OCI-LY3 (cell line): ENCODE measurements around the gene P2RX7.
A peak's percentile ranks its signal among the peaks of the same experiment; 100 is the strongest.
"Not testable (repeated sequence)": the region's sequence is repeated elsewhere in the genome, so short reads cannot be mapped to it uniquely, and the experiment has no call there.

Experiments used
- H2AFZ ChIP-seq: fragments of 200-600, 300-600 bp; shearing (Covaris generic); 2 replicates; pipeline ENCODE4 v1.6.0; 2014; ENCODE audit warnings: antibody characterized with exemption, low read depth, low read length
- H3K27ac ChIP-seq: fragments of 200-600, 300-600 bp; sonication (generic); 2 replicates; pipeline ENCODE4 v1.5.1; 2014; ENCODE audit warnings: mild to moderate bottlenecking, low read length, moderate library complexity, mixed read lengths
- H3K27me3 ChIP-seq: fragments of 200-600, 300-600 bp; sonication (generic); 2 replicates; pipeline ENCODE4 v1.6.1; 2014; ENCODE audit warnings: low read depth, low read length, mixed read lengths
- H3K36me3 ChIP-seq: fragments of 200-600, 300-600 bp; sonication (generic); replicated peaks from 2 replicates; pipeline ENCODE3; 2014; ENCODE audit warnings: low read depth, low read length, mixed read lengths
- H3K4me1 ChIP-seq: fragments of 300-600, 200-600 bp; sonication (generic); 2 replicates; pipeline ENCODE4 v1.6.1; 2014; ENCODE audit warnings: low read length, mixed read lengths
- H3K4me2 ChIP-seq: fragments of 200-600, 300-600 bp; sonication (generic); 2 replicates; pipeline ENCODE4 v1.6.1; 2014; ENCODE audit warnings: low read length, mixed read lengths
- H3K4me3 ChIP-seq: fragments of 300-600, 200-600 bp; sonication (generic); 2 replicates; pipeline ENCODE4 v1.5.1; 2014; ENCODE audit warnings: antibody characterized with exemption, mild to moderate bottlenecking, low read length, moderate library complexity
- H3K79me2 ChIP-seq: fragments of 300-600, 200-600 bp; shearing (Covaris generic); 2 replicates; pipeline ENCODE4 v1.6.1; 2014; ENCODE audit warnings: mild to moderate bottlenecking, low read length, mixed read lengths
- H3K9ac ChIP-seq: fragments of 300-600, 200-600 bp; shearing (Covaris generic); 2 replicates; pipeline ENCODE4 v1.6.0; 2014; ENCODE audit warnings: mild to moderate bottlenecking, low read length, moderate library complexity
- H3K9me3 ChIP-seq: fragments of 200-600, 300-600 bp; shearing (Covaris generic); 2 replicates; pipeline ENCODE4 v1.6.1; 2014; ENCODE audit warnings: low read length, mixed read lengths; ENCODE audit not compliant: insufficient read depth
- H4K20me1 ChIP-seq: fragments of 200-600, 300-600 bp; sonication (generic); 2 replicates; pipeline ENCODE4 v1.6.1; 2016; ENCODE audit warnings: low read length, mixed read lengths; ENCODE audit not compliant: insufficient read depth
- EZH2phosphoT487 ChIP-seq: fragments of 200-600 bp; shearing (Covaris generic); IDR thresholded peaks from 2 replicates; pipeline ENCODE4 v1.6.1; 2018; ENCODE audit warnings: antibody characterized with exemption, mixed run types, low read depth
- TF ChIP-seq, protein P1 (sequence below): fragments of 200-600, 300-600 bp; sonication (generic); IDR thresholded peaks from 2 replicates; pipeline ENCODE4 v1.5.1; 2014; ENCODE audit warnings: antibody characterized with exemption, low read length, low read depth

Gene P2RX7

GRCh38 chr12:121190523-121191031 is 57.9 kb downstream of the P2RX7 start:
- Histone ChIP-seq H3K27me3 (no peaks in the 10 kb centered on the region), H3K79me2 (no peaks in the 10 kb centered on the region), H3K36me3 (no peaks in the 10 kb centered on the region), H4K20me1 (no peaks in the 10 kb centered on the region), H3K4me2 (peak overlapping the region; percentile 7; the same call in 1 of the 2 replicates), H3K9ac (no peak overlapping the region), H3K4me1 (peaks cover 20% of the 10 kb centered on the region), H3K9me3 (no peaks in the 10 kb centered on the region), H2AFZ (no peak overlapping the region), H3K4me3 (no peak overlapping the region), H3K27ac (no peak overlapping the region)
- TF ChIP-seq EZH2phosphoT487: no peak
- TF ChIP-seq, protein P1, sequence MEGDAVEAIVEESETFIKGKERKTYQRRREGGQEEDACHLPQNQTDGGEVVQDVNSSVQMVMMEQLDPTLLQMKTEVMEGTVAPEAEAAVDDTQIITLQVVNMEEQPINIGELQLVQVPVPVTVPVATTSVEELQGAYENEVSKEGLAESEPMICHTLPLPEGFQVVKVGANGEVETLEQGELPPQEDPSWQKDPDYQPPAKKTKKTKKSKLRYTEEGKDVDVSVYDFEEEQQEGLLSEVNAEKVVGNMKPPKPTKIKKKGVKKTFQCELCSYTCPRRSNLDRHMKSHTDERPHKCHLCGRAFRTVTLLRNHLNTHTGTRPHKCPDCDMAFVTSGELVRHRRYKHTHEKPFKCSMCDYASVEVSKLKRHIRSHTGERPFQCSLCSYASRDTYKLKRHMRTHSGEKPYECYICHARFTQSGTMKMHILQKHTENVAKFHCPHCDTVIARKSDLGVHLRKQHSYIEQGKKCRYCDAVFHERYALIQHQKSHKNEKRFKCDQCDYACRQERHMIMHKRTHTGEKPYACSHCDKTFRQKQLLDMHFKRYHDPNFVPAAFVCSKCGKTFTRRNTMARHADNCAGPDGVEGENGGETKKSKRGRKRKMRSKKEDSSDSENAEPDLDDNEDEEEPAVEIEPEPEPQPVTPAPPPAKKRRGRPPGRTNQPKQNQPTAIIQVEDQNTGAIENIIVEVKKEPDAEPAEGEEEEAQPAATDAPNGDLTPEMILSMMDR: no peak

- Histone ChIP-seq H4K20me1 (no peaks in the 10 kb centered on the region), H3K79me2 (no peaks in the 10 kb centered on the region), H3K9ac (no peak overlapping the region), H3K4me2 (no peak overlapping the region), H3K27ac (no peak overlapping the region), H3K36me3 (no peaks in the 10 kb centered on the region), H3K4me3 (no peak overlapping the region), H3K9me3 (no peaks in the 10 kb centered on the region), H2AFZ (no peak overlapping the region), H3K27me3 (no peaks in the 10 kb centered on the region), H3K4me1 (peaks cover 15% of the 10 kb centered on the region)
- TF ChIP-seq, protein P1: no peak
- no peak for TF ChIP-seq EZH2phosphoT487
These were observed 58.5 kb downstream of the P2RX7 start for GRCh38 chr12:121191151-121191550.

- H3K9me3 ChIP-seq: no peaks in the 10 kb centered on the region
- peaks cover 5% of the 10 kb centered on the region; the same call in 1 of the 2 replicates for H3K4me1 ChIP-seq
- no peaks in the 10 kb centered on the region for H3K79me2 ChIP-seq
- H3K9ac ChIP-seq: no peak overlapping the region
- no peaks in the 10 kb centered on the region for H3K36me3 ChIP-seq
- no peaks in the 10 kb centered on the region for H4K20me1 ChIP-seq
- H2AFZ ChIP-seq: 0 out of 2 replicates have a peak overlapping the region, but pooled peaks have one; percentile 14
- H3K4me3 ChIP-seq: no peak overlapping the region
- TF ChIP-seq, protein P1: no peak
- no peak for TF ChIP-seq EZH2phosphoT487
- no peak overlapping the region for H3K27ac ChIP-seq
- no peak overlapping the region for H3K4me2 ChIP-seq
- no peaks in the 10 kb centered on the region for H3K27me3 ChIP-seq
These were observed 64.2 kb downstream of the P2RX7 start for GRCh38 chr12:121196902-121197301.

GRCh38 chr12:121198949-121199348 is 66.3 kb downstream of the P2RX7 start:
- Histone ChIP-seq H3K27ac (no peak overlapping the region), H3K4me1 (peaks cover 5% of the 10 kb centered on the region; the same call in 1 of the 2 replicates), H3K36me3 (no peaks in the 10 kb centered on the region), H3K9ac (no peak overlapping the region), H2AFZ (no peak overlapping the region), H4K20me1 (no peaks in the 10 kb centered on the region), H3K4me2 (no peak overlapping the region), H3K9me3 (no peaks in the 10 kb centered on the region), H3K27me3 (no peaks in the 10 kb centered on the region), H3K79me2 (no peaks in the 10 kb centered on the region), H3K4me3 (no peak overlapping the region)
- TF ChIP-seq, protein P1: no peak
- no peak for TF ChIP-seq EZH2phosphoT487

- not testable (repeated sequence) for H3K79me2 ChIP-seq, H3K9me3 ChIP-seq, H3K27me3 ChIP-seq, H3K27ac ChIP-seq, H3K9ac ChIP-seq, H3K36me3 ChIP-seq, H2AFZ ChIP-seq, H3K4me3 ChIP-seq, H4K20me1 ChIP-seq, H3K4me1 ChIP-seq, H3K4me2 ChIP-seq
These were observed 68.5 kb downstream of the P2RX7 start for GRCh38 chr12:121201140-121201539.
